ENCODE measurements around the gene NLK.

Gene NLK

DNA sequence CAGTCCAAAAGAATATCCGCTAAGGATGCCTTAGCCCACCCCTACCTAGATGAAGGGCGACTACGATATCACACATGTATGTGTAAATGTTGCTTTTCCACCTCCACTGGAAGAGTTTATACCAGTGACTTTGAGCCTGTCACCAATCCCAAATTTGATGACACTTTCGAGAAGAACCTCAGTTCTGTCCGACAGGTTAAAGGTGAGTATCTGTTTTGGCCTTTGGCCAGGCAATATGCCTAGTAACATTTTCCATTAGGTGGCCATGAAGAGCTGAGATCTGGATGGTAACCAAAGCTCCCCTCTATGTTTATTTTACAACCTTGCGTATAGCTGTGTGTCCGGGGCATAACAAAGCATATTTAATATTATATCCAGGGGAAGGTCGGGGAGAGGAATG is 148.5 kb downstream of the NLK start:
- TF ChIP-seq, protein P1, sequence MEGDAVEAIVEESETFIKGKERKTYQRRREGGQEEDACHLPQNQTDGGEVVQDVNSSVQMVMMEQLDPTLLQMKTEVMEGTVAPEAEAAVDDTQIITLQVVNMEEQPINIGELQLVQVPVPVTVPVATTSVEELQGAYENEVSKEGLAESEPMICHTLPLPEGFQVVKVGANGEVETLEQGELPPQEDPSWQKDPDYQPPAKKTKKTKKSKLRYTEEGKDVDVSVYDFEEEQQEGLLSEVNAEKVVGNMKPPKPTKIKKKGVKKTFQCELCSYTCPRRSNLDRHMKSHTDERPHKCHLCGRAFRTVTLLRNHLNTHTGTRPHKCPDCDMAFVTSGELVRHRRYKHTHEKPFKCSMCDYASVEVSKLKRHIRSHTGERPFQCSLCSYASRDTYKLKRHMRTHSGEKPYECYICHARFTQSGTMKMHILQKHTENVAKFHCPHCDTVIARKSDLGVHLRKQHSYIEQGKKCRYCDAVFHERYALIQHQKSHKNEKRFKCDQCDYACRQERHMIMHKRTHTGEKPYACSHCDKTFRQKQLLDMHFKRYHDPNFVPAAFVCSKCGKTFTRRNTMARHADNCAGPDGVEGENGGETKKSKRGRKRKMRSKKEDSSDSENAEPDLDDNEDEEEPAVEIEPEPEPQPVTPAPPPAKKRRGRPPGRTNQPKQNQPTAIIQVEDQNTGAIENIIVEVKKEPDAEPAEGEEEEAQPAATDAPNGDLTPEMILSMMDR (conservative IDR thresholded peaks at IDR 0.05; ENCODE audit: control insufficient read depth, insufficient read depth, low read depth, low read length) = no peak
- DNase-seq (ENCODE audit: low read depth) = no peak
- H3K4me3 ChIP-seq (ENCODE audit: control insufficient read depth, low read depth, low read length) = no peak overlapping the region

DNA sequence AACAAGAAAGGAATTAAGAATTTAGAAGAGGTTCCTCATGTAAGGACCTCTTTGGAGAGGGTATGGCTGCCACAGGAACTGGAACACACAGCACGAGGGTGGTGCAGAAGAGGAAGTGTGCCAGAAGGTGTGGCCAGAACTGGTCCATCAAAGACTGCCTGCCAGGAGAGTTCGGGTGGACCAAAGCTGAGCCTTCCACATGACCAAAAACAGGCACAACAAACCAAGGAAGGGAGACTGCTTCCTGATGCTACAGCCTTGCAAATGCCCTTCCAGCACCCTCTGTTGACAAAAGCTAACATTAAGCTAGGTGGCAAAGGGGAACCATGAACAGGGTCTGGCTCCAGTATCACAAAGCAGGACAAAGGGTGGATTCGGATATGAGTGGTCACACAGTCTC is 150.8 kb downstream of the NLK start:
- H3K4me3 ChIP-seq (ENCODE audit: control insufficient read depth, low read depth, low read length) = no peak overlapping the region
- no peak for DNase-seq (ENCODE audit: low read depth)
- TF ChIP-seq, protein P1 (conservative IDR thresholded peaks at IDR 0.05; ENCODE audit: control insufficient read depth, insufficient read depth, low read depth, low read length) = no peak

- H3K4me3 ChIP-seq (ENCODE audit: control insufficient read depth, low read depth, low read length) = no peak overlapping the region
- DNase-seq (ENCODE audit: low read depth) = no peak
- TF ChIP-seq, protein P1 (conservative IDR thresholded peaks at IDR 0.05; ENCODE audit: control insufficient read depth, insufficient read depth, low read depth, low read length) = no peak
Observed at GRCh38 chr17:28194382-28194781, 151.9 kb downstream of the NLK start.

DNA sequence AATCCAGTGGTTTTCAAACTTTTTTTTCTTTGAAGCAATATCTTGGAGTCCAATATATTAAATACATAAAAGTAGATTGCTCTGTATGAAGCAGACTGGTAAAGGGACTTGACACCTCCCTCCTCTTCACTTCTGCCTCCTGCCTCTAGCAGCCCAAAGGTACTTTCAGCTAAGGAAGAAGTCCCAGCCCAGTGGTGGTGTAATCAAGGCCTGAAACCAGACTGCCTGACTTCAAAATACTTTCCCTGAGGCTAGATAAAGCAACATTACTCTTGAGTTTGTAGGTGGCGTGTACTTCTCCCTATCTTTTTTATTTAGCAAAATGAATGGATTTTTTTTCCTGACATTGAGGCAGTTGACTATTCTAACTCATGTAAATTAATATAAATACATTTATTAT is 154.2 kb downstream of the NLK start:
- TF ChIP-seq, protein P1 (conservative IDR thresholded peaks at IDR 0.05; ENCODE audit: control insufficient read depth, insufficient read depth, low read depth, low read length) = no peak
- no peak overlapping the region for H3K4me3 ChIP-seq (ENCODE audit: control insufficient read depth, low read depth, low read length)
- no peak for DNase-seq (ENCODE audit: low read depth)

DNA sequence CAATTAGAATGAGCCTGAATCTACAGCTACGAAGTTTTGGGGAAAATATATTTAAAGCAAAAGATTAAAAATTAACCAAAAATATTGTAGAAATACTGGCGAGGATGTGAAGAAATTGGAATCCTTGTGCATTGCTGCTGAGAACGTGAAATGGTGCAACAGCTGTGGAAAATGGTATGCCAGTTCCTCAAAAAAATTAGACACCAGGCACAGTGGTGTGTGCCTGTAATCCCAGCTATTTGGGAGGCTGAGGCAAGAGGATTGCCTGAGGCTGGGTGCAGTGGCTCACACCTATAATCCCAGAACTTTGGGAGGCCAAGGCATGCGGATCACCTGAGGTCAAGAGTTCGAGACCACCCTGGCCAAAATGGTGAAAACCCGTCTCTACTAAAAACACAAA is 156.6 kb downstream of the NLK start:
- H3K4me3 ChIP-seq (ENCODE audit: control insufficient read depth, low read depth, low read length) = no peak overlapping the region
- TF ChIP-seq, protein P1 (conservative IDR thresholded peaks at IDR 0.05; ENCODE audit: control insufficient read depth, insufficient read depth, low read depth, low read length) = no peak
- DNase-seq (ENCODE audit: low read depth) = no peak

DNA sequence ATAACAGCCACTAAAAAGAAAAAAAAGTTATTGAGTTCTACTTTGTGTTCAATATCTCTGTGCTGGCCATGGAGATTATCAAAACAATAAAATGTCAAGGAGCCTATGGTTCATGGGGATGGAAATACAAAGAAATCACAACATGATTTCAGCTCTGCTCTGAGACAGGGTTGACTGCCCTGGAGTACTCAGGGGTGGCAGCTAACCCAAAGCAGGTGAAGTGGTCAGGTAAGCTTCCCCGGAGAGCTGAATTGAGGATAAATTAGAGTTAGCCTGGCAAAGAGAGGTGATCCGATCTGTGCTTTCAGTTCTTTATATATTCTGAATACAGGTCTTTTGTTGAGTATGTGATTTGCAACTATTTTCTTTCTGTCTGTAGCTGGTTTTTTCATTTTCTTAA is 157.3 kb downstream of the NLK start:
- no peak for DNase-seq (ENCODE audit: low read depth)
- TF ChIP-seq, protein P1 (conservative IDR thresholded peaks at IDR 0.05; ENCODE audit: control insufficient read depth, insufficient read depth, low read depth, low read length) = no peak

GRCh38 chr17:28201315-28201714 is 158.8 kb downstream of the NLK start:
- TF ChIP-seq, protein P1 (conservative IDR thresholded peaks at IDR 0.05; ENCODE audit: control insufficient read depth, insufficient read depth, low read depth, low read length) = no peak
- no peak for DNase-seq (ENCODE audit: low read depth)
- H3K4me3 ChIP-seq (ENCODE audit: control insufficient read depth, low read depth, low read length) = no peak overlapping the region

More for the DNA sequence above, 157.3 kb downstream of the NLK start:
- H3K4me3 ChIP-seq (ENCODE audit: control insufficient read depth, low read depth, low read length) = no peak overlapping the region

Measured in fibroblast of mammary gland (primary cell).